SHP77 (cell line): ENCODE data around the gene CACNA1H.

ENCODE experiments used
- DNase-seq, 2 experiments: peaks; one replicate each; lab custom pipeline; 2025; lab: John Stamatoyannopoulos, UW

CACNA1H gene

GRCh38 chr16:1142911-1143310 lies 10.0 kb upstream of the CACNA1H start:
- no peak for DNase-seq

- DNase-seq = no peak
Observed at GRCh38 chr16:1143761-1144450, 9.0 kb upstream of the CACNA1H start.

DNA sequence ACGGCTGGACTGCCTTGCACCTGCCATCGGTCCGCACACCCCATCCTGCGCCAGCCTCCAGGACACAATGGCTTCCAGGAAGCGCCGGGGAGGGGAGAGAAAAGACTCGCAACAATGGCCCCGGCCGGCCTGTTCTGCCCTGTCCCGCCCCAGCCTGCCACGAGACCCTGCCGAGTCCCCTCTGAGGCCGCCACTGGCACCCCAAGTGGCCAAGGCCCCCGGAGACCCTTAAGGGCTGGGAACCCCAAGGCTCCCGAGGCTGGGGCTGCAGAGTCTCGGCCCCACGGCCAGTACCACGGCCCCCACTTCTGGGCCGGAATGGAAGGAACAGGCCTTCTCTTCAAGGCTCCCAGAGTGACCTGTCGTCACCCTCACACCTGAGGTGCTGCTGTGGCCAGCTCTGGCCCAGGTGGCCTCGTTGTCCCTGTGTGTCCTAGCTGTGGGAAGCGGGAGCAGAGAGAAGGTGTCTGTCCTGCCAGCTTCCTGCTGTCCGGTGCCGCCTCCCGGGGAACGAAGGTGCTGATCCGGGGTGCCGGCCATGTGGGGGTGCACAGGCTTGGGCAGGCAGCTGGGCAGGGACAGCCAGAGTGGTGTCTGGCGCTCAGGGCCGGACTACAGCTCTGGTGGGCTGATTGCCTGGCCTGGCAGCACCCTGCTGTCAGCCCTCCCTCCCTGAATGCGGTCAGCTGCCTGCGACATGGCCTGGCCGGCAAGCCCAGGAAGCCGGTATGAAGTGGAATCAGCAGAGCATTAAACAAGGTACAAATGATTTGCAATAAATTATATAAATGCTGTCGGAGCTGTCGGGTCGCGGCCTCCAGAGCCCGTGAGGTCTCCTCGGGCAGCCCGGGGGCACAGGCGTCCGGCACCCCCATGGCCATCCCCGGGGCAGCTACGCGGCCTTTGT lies 8.2 kb upstream of the CACNA1H start:
- no peak for DNase-seq

DNA sequence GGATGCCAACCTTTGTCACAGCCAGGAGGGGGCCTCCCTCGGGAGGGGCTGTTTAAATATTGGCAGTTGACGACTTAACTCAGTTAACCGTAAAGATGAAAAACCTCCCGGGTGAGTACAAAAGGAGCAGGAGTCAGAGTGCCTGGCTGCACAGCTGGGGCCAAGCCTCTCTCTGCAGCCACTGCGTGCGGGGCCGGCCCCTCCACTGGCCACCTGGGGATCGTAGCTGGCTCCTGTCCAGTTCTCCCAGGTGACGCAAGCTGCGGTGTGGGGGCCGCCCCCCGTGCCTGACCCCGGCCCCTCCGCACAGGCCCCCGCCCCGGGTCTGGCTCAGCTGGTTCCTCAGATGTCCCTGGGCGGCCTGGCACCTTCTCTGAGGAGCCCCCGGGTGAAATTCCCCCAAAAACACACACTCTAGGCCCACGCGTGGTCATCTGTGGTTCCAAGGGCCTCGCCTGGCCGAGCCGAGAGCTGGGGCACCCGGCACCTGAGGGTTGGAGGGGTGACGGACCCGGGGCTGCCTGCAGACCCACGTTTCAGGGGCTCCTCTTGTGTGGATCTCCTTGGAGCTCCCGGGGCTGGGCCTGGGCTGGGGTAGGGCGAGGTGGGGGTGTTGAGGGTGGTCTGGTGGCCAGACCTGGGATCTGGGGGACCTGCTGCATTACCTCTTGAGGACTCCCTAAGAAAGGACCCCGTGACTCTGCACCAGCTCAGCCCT lies 7.4 kb upstream of the CACNA1H start:
- DNase-seq = peak; percentile 36 to 57

DNA sequence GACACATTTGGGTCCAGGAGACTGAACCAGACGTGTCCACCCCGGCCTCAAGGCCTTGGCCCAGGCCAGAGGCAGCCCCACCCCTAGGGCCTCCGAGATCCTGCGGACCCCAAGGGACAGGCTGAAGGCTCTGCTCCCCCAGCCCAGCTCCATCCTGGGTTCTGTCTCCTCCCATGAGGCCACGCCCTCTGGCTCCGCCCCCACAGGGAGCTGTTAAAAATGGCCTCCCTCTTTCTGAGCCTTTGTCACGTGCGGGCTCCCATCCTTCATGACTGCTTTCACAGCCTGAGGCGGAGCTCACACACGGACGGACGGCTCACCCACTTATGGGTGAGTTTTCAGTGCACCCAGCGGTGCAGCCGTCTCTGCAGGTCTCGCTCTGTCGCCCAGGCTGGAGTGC lies 6.5 kb upstream of the CACNA1H start:
- peak; percentile 40 to 56 for DNase-seq

DNA sequence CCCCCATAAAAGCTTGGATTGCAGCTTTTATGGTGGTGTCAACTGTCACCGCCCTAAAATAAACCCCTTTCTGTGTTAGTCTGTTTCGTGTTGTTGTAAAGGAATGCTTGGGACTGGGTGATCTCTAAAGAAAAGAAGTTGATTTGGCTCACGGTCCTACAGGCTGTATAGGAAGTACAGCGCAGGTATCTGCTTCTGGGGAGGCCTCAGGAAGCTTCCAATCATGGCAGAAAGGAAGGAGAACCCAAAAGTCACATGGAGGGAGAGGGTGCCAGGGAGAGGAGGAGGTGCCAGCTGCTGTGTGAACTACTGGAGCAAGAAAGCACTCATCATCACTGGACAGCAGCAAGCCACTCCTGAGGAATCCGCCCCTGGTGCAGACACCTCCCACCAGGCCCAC lies 5.9 kb upstream of the CACNA1H start:
- DNase-seq = no peak

DNA sequence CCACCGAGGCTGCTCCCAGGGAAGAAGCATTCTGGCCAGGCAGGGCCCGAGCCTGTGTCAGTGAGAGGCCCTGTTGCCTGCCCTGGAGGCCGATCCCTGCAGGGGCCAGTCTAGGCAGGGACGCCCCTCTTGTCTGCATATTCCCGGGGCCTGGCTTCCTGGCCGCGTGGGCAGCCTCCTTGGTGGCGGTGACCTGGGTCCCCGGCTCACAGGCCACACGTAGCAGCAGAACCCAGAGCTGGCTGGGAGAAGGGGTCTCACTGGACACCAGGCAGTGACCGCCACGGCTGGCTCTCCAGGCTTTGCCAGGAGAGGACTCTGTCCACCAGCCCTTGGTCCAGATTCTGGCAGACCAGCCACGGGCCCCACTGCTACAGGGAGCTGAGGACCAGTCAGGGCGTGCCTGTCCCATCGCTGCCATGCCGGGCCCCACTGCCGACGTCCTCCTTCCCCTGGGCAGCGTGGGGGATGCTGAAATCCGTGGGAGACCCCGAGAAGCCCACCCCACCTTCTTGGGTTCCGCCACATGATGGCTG lies 3.7 kb upstream of the CACNA1H start:
- DNase-seq = no peak

- DNase-seq = peak in 1 of 2 experiments; percentile 27
Observed at GRCh38 chr16:1150511-1150982, 2.4 kb upstream of the CACNA1H start.

- no peak for DNase-seq
Observed at GRCh38 chr16:1151424-1152122, 1.3 kb upstream of the CACNA1H start.

DNA sequence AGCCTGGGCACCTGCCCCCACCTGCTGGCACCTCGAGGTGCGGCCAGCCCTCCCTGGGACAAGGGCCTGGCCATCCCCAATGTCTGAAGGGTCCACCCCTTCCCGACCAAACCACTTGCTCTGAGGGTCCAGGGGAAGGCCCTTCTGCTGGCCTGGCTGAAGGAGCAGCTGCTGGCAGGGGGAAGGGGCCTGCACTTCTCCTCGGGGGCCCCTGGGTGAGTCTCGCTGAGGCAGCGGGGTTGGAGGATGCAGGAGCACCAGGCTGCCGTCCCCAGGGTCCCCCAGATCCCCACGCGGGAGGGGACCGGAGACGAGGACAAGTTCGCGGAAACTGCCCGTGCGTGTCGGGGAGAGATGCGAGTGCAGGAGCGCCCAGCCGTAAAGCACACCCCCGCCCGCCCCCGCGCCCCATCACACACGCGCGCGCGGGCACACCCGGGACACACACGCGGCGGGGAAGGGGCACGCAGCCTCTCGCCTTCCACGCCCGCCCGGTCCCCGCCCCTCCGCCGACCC lies 725 bp upstream of the CACNA1H start:
- DNase-seq = no peak

DNA sequence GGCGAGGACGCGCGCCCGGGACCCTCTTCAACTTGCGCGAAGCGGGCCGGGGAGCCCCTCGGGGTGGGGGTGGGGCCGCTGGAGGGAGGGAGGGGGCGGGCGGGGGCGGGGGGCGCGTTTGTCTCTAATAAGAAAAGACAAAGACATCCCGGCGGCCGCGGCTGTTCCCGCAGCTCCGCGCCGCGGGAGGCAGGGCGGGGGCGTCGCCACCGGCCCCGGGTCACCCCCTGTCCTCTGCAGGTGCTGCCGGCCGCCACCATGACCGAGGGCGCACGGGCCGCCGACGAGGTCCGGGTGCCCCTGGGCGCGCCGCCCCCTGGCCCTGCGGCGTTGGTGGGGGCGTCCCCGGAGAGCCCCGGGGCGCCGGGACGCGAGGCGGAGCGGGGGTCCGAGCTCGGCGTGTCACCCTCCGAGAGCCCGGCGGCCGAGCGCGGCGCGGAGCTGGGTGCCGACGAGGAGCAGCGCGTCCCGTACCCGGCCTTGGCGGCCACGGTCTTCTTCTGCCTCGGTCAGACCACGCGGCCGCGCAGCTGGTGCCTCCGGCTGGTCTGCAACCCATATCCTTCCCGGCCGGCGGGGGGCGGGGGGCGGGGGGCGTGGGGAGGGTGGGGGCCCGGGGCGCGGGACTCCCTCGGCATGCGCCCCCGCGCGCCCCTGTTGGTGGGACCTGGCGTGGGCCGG lies 714 bp downstream of the CACNA1H start:
- DNase-seq = no peak

GRCh38 chr16:1154291-1154886 lies 1.5 kb downstream of the CACNA1H start:
- no peak for DNase-seq

GRCh38 chr16:1154887-1155331 lies 2.0 kb downstream of the CACNA1H start:
- no peak for DNase-seq

DNA sequence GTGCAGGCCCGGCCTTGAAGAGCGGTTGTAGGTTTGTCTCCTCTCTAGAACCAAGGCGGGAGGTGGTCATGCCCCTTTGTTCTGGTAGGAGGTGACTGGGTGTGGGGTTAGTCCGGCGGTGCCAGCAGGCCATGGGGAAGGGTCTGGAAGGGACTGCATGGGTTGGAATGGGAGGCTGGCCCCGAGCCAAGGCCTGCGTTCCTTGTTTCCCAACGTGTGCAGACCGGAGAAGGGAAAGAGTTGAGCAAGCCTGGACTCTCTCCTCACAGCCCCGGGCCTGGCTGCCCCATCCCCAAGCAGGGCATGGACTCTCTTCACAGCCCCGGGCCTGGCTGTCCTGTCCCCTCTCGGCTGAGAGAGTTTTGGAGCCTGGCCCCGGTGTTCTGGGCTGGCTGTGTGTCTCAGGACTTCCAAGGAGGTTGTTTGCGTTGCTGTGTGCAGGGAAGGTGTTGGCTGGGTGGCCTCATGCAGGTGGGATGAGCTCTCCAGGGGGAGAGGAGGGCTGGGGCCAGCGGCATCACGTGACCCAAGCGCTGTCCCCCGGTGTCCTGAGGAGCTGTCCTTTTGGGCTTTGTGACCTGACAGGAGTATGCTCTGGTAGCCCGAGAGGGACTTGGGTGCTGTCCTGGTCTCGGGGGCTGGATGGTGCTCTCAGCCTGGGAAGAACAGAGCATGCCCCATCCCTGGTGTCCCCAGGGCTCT lies 2.6 kb downstream of the CACNA1H start:
- no peak for DNase-seq

DNA sequence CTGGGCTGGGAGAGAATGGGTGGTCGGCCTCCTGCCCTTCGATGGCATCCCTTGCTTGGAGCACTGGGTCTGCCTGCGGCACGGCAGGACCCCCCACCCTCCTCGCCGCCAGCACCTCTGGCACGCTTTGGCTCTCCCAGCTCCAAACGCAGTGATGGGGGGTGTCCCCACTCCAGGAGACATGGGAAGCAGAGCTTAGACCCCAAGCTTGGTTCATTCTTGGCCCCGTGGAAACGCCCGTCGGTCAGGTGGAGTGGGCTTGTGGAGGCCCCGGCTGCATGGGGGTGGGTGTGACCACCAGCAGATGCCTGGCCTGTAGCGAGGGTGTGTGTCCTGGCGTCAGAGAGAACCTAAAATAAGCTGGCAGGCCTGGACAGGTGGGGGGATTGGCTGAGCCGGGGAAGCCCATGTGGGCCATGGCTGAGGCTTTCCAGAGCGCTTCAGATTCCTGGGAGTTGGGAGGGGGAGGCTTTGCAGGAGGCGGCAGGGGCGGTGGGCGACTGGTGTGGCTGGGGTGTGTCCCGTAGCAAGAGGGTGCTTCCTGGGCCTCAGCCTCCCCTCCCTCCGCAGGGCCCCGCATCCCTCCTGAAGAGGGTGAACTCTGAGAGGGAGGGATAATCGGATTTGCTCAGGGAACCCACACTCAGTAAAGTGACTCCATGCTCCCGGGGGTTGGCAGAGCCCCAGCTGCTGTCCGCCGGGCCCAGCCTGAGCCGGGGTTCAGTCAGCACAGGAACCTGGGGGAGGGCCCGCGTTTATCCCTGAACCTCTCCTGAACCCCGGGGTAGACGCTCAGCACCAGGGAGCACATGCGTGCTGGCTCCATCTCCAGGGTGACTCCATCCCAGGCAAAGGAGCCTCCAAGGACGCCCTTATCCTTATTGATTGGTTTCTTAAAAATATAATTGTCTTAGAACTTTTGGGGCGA lies 3.4 kb downstream of the CACNA1H start:
- no peak for DNase-seq

DNA sequence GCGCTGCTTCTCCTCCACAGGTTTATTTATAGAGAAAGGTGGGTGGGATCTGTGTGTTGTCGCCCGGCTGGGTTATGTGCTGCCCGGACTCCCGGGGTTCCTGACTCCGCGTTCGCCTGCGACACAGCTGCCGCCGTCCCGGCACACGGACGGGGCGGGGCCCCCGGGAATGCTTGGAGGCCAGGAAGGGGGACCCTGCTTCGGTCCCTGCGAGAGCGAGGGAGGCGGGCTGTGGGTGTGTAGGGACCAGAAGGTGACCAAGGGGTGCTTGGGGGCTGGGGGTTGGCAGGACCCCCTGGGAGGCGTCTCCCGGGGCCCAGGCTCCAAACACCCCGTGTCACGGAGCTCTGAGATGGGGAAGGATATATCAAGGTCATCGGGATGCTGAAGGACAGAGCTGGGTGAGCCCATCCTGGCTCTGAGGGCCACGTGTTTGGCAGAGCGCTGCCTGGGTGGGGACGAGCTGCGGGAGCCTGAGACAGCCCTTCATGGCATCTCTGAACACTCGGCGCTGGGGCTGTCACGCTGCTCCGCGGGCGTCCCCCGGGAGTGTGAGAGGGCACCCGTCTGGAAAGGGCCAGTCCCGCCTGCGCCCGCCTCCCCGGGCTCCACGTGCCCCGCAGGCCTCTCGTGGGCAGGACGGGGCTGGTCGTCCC lies 4.2 kb downstream of the CACNA1H start:
- DNase-seq = no peak

- no peak for DNase-seq
Observed at GRCh38 chr16:1157639-1158455, 4.9 kb downstream of the CACNA1H start.
